ENCODE data around the gene GATA5. TPM values are rescaled to one million over a fixed set of nuclear protein-coding genes. Genes with fewer than 3 reads are reported as not detected.

The GATA5 gene
- total RNA-seq, 1 donor from 2014 or later, result not detected

DNA sequence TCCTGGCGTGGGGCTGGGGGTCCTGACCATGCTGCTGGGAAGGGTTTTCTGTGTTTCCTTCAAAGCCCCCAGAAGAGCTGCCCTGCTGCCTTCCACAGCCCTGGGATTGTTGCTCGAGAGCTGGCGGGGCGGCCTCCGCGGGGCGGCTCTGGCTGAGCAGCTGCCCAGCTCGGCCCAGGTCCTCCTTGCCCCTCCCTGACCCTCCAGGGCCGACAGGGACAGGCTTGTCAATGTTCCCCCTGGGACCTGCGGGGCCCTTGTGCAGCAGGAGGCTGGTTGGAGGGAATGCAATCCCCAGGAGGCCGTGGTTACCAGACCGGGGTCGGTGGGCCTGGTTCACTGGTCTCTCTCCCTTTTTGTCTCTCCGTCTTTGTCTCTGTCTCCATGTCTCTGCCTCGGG, 19.9 kb downstream of the GATA5 start:
- no peak for DNase-seq (ENCODE audit: low read depth in 2 of 2)

DNA sequence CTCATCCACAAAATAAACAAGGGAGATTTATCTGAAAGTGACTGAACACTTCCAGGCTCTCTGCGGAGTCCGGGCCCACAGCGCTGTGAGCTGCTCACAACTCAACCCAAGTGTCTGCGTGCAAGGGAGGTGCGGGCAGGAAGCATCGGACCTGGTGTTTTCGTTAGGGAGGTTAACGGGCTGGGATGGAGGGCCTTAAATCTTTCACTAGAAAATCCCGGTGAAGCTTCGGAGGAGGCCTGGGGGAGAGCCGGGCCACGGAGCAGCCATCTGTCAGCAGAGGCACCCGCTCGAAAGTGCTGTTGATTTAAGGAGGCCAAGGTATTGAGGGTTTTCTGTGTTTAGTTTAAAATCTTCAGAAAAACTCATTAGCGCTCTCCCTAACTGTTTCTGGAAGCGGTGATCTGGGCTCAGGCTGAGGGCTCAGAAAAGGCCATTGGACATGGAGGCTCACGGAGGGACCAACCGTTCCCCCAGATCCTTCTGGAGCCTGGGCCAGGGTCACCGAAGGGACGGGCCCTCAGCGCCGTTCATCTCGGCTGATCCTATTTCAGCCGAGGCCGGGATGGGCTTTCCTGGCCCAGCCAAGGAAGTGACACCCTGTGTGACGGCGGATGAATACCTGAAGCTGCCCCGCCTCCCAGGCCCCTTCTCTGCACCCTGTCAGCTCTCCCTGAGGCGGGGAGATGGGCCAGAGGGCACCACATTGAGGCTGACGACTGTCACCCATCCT, 20.7 kb downstream of the GATA5 start:
- DNase-seq (ENCODE audit: low read depth in 2 of 2), result peak in 1 of 2 donors; percentile 8

DNA sequence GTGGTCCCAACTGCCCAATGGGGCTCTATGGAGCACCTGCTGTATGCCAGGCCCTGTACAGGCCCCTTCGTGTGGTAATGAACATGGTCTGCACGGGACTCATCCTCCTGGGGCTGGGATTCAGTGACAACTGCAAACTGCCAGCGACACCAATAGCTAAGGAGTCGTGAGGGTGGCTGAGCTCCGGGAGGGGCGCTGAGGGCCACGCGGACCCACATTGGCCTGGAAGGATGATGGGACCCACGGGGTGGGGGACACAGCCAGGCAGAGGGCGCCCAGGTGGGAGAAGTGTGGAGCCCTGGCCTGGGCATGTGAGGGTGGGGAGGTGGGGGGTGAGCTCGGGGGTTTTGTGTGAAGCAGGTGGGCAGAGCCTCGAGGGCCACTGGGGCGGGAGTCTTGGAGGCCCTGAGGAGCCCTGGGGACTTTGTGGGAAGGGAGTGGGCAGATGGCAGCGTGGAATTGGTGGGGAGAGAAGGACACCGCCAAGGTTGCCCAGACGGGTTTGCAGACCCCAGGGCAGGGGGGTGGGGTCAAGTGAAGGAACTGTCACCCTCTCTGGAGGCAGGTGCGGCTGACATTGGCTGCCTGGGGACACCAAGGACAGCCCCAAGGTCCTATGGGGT, 22.5 kb downstream of the GATA5 start:
- no peak for DNase-seq (ENCODE audit: low read depth in 2 of 2)

DNA sequence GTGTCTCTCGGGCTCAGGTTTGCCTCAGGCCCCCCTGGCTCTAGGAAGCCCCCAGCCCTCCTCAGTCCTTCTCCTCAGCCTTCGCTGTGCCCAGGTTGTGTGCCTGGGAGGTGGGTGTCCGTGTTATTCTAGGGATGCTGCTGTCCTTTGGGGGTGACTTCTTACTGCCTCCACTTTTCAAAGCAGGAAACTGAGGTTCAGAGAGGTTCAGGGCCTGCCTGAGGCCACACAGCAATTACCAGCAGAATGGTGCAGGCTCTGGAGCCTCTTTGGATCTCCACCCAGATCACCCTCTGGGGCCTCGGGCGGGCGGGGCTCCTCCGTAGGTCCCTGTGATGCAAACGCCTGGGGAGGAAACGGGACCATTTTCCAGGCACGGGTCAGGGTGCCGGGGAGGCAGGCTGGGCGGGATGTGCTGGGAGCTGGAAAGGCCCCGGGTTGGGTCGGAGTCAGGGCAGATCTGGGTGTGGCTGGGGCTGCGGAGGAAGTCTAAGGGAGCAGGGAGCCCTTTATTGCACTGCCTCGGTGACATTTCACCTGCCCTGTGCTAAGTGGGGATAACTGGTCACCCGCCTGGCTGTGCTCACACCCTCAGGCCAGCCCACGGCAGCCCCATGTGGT, 23.2 kb downstream of the GATA5 start:
- no peak for DNase-seq (ENCODE audit: low read depth in 2 of 2)

DNA sequence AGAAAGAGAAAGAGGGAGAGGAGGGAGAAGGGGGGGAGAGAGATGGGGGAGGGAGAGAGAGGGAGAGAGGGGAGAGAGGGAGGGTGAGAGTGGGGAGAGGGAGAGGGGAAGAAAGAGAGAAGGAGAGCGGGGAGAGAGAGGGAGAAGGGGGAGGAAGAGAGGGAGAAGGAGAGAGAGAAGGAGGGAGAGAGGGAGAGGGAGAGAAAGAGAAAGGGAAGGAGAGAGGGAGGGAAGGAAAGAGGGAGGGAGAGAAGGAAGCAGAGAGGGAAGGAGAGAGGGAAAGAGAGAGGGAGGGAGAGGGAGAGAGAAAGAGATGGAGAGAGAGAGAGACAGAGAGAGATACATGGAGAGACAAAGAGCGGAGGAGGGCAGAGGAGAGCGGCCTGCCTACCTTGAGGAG, 23.8 kb downstream of the GATA5 start:
- DNase-seq (ENCODE audit: low read depth in 2 of 2), result no peak

DNA sequence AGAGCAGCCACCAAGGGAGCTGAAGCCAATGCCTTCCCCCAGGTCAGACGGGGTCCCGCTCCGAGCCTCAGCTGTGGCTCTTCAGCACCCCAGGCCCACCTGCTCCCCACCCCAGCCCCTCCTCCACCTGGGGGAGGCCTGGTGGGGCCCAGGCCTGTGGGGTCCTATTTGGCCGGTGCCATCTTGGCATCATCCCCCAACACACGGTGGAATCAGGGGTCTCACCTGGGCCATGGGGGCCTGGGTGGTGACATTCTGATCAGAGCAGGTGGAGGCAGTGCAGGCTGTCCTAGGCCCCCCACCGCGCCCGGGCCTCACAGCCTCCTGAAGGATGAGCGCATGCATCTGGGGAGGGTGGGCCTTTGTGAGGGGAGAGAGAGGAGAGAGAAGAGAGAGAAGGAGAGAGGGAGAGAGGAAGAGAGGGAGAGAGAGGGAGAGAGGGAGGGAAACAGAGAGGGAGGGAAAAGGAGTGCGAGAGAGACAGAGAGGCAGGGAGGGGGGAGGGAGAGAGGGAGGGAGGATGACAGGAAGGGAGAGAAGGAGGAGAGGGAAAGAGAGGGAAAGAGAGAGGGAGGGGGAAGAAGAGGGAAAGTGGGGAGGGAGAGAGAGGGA, 24.5 kb downstream of the GATA5 start:
- DNase-seq (ENCODE audit: low read depth in 2 of 2), result no peak

DNA sequence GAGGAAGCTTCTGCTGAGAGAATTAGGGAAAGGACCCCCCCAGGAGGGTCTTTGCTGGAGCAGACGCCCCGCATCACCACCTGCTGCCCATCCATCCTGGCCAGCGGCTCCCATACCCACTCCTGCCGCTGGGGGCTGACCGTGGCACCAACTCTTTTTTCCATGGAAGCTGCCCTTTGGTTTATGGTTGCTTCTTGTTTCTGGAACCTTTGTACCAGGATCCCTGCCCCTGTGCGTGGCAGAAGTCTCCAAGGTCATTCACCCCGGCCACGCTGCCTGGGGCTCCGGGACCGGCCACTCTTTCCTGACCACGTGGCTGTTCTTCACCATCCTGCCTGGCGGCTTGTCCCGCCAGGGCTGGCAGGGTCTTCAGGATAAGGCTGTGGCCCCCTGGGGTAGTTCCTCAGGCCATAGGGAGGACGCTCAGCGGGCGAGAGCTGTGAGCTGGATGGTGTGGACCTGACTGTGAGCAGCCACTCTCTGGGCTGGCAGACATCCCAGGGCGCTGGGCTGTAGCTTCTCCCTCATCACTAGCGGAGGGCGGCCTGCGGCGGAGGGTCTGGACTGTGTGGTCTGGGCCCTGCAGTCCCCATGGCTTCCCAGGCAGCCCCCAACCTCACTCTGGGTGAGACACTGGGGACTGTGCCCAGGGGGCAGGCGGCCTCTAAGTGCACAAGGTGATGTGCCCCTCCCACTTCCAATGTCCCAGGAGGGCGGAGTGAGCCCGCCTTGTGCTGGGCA, 25.7 kb downstream of the GATA5 start:
- no peak for DNase-seq (ENCODE audit: low read depth in 2 of 2)

DNA sequence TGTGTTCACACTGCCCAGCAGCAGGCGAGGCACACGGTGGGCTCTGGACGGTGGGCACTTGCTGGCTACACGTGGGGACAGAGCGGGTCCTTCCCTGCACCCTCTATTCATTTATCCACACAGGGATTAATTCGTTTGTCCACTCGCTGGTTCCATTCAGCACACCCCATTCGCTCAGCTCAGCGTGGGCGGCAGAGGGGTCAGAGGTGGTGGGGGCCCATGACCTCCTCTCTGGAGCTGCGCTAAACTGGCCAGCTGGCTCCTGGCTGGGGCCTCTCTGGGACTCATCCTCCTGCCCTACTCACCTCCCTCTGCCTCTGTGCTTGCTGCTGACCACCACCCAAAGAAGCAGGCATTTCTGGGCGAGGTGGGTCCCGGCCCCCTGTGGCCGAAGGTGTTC, 27.0 kb downstream of the GATA5 start:
- no peak for DNase-seq (ENCODE audit: low read depth in 2 of 2)

DNA sequence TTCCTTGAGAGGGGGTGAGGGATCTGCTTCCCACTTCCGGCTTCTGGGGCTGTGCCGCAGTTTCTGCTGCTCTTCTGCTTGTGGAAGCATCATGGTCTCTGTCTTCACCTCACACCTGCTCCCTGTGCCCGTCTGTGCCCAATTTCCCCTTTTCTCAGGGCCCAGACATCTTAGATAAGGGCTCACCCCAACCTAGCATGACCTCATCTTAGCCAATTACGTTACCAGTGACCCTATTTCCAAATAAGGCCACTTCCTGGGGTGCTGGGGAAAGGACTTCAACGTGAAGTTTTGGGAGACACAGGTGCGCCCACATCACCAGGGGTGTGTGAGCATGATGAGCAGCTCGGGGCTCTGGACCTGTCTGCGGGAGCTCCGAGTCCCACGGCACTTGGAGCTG, 27.8 kb downstream of the GATA5 start:
- no peak for DNase-seq (ENCODE audit: low read depth in 2 of 2)

DNA sequence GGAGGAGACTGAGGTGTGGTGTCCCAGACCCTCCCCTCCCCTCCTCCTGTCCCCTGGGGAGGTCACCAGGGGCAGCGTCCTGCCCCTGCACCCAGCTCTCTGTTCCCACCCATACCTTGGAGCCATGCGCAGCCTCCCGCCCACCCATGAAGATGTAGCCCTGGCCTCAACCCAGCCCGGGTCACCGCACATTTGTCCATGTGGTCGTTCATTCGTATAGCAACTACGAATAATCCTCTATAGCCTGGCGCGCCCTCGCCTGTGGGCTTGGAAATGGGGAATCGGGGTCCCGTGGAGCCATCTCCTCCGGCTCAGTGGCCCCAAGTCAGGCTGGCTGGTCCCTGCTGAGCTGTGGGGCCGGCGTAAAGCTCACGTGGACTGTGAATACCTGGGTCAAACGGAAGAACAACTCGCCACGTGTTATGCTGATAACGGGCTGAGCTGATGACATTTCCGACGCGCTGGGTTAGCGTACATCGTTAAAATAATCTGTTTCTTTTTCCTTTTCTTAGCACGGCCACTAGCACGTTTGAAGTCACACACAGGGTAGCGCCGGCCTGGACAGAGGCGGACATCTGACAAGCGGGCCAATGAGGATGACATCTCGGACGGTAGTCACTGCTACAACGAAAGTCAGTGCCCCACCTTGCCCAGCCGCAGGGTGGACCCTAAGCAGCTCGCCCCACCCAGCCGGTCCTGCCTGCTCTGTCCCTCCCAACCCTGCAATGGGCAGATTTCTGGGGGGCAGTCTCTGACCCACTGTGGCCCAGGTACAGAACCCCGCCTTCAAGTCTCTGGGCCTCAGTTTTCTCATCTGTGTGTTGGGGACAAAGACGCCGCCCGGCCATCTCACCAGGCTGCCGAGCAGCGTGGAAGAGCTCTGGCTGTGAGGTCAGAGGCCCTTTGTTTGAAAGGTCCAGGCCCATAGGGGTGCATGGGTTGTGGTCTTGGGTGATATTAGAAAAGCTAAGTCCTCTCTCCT, 28.6 kb downstream of the GATA5 start:
- DNase-seq (ENCODE audit: low read depth in 2 of 2), result no peak

DNA sequence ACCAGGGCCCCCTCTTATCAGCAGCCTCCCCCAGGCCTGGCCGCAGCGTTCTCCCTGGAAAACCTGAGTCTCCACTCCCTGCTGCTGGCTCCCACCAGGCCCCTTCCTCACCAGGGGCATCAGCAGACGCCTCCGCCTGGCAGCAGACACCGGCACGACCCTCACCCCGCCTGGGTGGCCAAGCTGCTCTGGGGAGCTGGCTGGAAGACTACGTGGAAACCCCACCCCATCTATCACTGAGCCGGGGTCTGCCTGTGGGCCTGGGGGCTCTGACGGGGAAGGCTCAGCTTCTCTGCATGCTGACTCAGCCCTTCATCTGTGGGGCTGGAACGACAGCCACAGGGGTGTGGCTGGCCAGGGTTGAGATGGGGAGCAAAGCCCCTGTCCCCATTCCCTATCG, 29.3 kb downstream of the GATA5 start:
- no peak for DNase-seq (ENCODE audit: low read depth in 2 of 2)

DNA sequence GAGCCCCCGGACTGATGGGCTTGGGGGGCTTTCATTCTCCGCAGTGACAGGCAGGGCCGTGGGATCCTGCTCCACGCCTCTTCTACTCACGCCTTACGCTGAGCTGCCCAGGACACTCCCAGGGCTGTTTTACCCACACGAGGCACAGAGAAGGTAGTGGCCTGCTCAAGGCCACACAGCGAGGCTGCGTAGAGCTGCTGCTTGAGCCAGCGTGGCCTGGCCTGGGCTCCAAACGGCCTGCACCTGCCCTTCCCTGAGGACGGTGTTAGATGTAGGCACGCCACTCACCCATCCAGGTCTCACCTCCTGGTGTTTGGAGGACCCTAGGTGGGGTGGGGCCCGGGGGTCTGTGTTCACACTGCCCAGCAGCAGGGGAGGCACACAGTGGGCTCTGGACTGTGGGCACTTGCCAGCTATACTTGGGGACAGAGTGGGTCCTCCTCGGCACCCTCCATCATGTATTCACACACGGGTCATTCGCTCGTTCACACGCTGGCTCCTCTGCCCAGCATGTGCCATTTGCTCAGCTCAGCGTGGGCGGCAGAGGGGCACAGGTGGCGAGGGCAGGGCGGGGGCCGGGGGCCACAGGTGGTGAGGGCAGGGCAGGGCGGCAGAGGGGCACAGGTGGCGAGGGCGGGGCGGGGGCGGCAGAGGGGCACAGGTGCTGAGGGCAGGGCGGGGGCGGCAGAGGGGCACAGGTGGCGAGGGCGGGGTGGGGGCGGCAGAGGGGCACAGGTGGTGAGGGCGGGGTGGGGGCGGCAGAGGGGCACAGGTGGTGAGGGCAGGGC, 30.0 kb downstream of the GATA5 start:
- no peak for DNase-seq (ENCODE audit: low read depth in 2 of 2)

DNA sequence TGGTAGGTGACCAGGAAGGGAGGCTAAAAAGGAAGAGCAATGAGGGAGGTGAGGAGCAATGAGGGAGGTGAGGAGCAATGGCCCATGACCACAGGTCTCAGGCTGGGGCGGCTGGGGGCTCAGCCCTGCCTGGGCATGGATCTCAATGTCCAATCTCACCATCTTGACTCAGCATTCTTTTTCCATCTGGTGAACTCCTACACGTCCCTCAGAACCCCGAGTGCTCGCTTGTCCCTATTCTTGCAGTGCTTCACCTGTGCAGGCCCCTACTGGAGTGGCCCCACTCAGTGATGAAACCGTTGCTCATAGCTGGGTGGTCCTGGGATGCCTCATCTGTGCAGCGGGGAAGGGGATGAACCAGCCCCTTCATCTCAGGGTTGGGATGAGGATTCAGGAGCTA, 31.5 kb downstream of the GATA5 start:
- DNase-seq (ENCODE audit: low read depth in 2 of 2), result no peak

DNA sequence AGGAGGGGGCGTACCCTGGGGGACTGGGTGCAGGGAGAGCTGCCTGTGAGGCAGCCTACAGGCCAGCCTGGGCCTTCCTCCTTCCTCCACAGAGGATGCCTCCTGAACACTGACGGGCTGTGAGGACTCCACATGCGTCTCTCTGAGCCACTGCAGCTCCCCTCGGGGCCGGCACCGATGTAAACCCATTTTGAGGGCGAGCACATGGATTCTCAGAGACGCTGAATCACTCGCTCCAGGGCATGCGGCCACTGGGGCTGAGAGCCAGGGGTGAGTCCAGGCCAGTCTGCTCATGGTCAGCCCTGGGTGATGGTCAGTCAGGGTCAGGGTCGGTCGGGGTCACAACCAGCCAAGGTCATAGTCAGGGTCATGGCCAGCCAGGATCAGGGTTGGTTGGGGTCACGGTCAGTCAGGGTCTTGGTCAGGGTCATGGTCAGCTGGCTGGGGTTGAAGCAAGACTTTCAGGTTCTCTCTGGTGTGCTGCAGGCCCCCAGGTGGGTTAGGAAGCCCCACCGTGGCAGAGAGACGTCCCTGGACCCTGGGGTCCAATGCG, 33.7 kb downstream of the GATA5 start:
- no peak for DNase-seq (ENCODE audit: low read depth in 2 of 2)

DNA sequence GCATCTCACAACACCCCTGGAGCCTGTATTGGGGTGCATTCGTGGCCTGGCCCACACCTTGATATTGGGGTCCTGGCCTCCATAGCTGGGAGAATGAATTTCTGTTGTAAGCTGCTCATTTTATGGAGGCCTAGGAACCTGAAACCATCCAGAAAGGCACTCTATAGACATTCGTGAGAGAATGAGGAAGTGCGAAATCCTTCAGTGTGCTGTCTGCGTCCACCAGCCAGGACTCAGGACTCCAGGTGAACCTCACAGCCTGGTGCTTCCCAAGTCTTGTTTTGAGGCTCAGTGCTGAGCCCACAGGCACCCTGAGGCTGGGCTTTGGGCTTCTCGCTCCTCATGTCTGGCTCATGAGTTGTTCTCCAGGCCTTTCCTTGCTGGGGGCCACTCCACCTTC, 36.6 kb downstream of the GATA5 start:
- no peak for DNase-seq (ENCODE audit: low read depth in 2 of 2)

DNA sequence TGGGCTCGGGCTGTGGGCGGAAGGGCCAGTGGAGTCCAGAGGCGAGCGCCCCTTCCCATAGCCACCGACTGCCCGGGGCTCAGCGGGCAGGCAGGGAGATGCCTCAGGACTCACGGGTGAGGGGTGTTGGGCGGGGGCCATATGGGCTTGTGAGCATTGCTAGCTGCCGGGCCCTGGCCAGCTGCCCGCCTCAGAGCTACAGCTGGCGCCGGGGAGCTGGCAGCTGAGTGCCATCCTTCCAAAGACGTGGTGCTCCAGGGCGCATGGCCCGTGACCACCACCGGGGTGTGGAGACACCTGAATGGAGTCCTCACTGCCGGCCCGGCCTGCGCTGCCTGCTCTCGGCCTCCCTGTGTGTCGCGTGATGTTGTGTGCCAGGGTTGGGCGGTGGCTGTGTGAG, 37.9 kb downstream of the GATA5 start:
- DNase-seq (ENCODE audit: low read depth in 2 of 2), result no peak

DNA sequence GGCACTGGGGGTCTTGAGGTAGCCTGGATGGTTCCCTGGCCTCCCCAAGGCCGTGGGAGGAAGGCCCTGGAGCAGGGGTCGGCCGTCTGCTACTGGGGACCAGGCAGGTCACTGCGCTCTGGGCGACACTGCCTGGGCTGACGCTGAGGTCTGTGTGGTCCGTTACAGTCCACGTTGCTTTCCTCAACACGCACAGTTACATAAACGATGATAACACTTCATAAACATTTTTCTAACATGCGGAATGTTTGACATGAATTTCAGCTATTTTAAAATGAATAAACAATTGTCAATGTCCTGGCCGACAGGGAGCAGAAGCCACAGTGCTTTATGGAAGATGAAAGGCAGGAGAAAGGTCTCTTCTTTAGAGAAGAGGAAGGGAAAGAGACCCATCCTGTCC, 38.3 kb downstream of the GATA5 start:
- no peak for DNase-seq (ENCODE audit: low read depth in 2 of 2)

DNA sequence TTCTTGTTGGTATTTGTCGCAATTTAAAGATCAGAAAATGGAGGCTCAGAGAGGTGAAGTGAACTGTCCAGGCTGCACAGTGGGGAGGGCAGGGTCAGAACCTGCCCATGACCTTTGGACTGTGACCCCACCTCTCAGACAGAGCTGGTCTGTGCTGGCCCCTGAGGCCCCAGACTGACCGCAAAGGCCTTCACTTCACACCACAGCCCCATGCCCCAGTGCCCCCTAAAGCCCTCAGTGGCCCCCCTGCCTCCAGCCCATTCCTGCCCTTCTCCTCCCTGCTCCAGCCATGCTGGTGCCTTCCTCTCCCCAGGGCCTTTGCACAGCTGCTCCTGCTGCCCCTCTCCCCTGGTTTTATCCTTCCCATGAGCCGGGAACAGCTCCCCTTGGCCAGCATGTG, 39.1 kb downstream of the GATA5 start:
- DNase-seq (ENCODE audit: low read depth in 2 of 2), result no peak

DNA sequence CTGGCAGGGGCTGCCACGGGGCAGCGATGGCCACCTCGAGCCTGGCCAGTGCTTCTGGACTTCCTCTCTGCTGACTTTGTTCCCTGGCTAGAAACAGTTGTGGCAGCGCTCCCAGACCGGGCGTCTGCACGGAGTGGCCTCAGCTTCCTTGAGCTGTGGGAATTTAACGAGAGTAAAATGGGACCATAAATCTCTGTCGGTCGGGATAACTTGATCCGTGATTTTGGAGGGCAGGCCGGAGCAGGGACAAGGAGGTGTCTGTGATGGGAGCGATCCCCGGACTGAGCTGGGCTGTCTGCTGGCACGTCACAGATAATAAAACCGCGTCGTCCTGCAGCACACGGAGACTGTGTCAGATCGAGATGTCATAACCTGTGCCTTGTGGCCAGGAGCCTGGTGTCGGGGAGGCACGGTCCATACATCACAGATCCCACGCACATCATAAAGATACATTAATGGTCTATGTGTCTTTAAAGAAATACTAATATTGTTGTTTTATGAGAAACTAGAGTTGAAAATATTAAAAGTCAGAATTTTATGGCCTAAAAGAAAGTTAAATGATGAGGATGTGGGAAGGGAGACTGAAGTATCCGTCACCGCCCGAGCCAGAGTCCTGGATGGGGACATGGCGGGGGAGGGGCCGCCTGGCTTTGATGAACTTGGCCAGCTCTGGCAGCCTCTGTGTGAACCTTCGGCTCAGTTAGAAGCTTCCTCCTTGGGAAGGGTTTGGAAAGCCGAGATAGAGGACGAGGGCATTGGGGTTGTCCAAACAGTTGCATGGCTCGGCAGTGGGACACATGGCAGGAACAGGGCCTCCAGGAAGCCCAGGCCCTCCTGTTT, 41.9 kb downstream of the GATA5 start:
- no peak for DNase-seq (ENCODE audit: low read depth in 2 of 2)

Measured in lung microvascular endothelial cell (primary cell).